GM23338 (cell line): ENCODE measurements around the gene NHSL1. TPM values are rescaled to one million over a fixed set of nuclear protein-coding genes. Genes with fewer than 3 reads are reported as not detected.

ENCODE experiments used
- EZH2 ChIP-seq: fragments of 200-600 bp; sonication (generic); IDR thresholded peaks from one replicate; pipeline ENCODE4 v1.8.0; 2017; ENCODE audit warnings: antibody characterized with exemption, mild to moderate bottlenecking, low read depth; ENCODE audit not compliant: unreplicated experiment
- EZH2phosphoT487 ChIP-seq: fragments of 200-600 bp; sonication (generic); IDR thresholded peaks from one replicate; pipeline ENCODE4 v1.8.1; 2018; ENCODE audit warnings: antibody characterized with exemption; ENCODE audit not compliant: unreplicated experiment
- JUNB ChIP-seq: IDR thresholded peaks from one replicate; pipeline ENCODE4 v1.6.1; 2016; ENCODE audit warnings: antibody characterized with exemption; ENCODE audit not compliant: unreplicated experiment
- NANOG ChIP-seq: IDR thresholded peaks from 2 replicates; pipeline ENCODE4 v1.6.1; 2016; ENCODE audit warnings: antibody characterized with exemption, borderline replicate concordance
- polyA plus RNA-seq: library from polyadenylated mRNA; unstranded; fragments of >200 nt; fragmentation: Nextera tagmentation; extraction: Ambion mirVana; gene quantifications from 2 replicates; pipeline ENCODE4 v1.2.1, GENCODE V29; 2016
- total RNA-seq: library from RNA; depleted of rRNA; stranded (reverse); fragments of >200 nt; shearing (Covaris generic); gene quantifications from 2 replicates; pipeline ENCODE4 v1.2.3, GENCODE V29; 2014
- TF ChIP-seq, protein P1 (sequence below): fragments of 250-450 bp; sonication (Bioruptor Pico); IDR thresholded peaks from 2 replicates; pipeline ENCODE4 v1.5.0; 2020; ENCODE audit warnings: mild to moderate bottlenecking, moderate library complexity
- TF ChIP-seq, protein P2 (sequence below): IDR thresholded peaks from 2 replicates; pipeline ENCODE4 v1.6.1; 2016; ENCODE audit warnings: antibody characterized with exemption
- TF ChIP-seq, protein P3 (sequence below): IDR thresholded peaks from one replicate; pipeline ENCODE4 v1.6.1; 2018; ENCODE audit warnings: antibody characterized with exemption; ENCODE audit not compliant: unreplicated experiment

The NHSL1 gene
- total and polyA plus RNA-seq, 2 experiments from 2014 or later: 11.2 to 24.5 TPM

DNA sequence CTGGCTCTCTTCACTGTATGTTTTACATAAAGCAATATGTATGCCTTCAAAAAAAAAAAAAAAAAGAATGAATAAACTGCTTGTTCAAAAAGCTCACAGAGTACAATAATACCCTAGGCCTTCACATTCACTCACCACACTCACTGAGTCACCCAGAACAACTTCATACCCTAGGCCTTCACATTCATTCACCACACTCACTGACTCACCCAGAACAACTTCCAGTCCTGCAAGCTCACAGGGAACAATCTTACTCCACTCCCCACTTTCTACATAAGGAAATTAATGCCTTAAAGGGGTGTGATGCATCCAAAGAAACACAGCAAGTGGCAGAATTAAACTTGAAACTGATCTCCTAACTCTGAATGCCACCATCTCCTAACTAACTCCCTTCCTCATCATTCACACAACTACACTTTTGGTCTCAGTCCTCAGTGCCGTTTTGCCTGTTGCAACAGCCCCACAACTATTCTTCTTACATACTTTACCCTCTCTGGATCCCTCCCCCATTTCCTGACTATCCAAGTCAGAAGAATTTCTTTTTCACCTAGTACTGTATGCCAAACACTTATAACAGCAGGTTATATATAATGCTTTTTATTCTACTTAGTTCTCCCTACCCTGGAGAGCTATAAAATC lies 34.2 kb downstream of the NHSL1 start (continued):
- TF ChIP-seq, protein P1, sequence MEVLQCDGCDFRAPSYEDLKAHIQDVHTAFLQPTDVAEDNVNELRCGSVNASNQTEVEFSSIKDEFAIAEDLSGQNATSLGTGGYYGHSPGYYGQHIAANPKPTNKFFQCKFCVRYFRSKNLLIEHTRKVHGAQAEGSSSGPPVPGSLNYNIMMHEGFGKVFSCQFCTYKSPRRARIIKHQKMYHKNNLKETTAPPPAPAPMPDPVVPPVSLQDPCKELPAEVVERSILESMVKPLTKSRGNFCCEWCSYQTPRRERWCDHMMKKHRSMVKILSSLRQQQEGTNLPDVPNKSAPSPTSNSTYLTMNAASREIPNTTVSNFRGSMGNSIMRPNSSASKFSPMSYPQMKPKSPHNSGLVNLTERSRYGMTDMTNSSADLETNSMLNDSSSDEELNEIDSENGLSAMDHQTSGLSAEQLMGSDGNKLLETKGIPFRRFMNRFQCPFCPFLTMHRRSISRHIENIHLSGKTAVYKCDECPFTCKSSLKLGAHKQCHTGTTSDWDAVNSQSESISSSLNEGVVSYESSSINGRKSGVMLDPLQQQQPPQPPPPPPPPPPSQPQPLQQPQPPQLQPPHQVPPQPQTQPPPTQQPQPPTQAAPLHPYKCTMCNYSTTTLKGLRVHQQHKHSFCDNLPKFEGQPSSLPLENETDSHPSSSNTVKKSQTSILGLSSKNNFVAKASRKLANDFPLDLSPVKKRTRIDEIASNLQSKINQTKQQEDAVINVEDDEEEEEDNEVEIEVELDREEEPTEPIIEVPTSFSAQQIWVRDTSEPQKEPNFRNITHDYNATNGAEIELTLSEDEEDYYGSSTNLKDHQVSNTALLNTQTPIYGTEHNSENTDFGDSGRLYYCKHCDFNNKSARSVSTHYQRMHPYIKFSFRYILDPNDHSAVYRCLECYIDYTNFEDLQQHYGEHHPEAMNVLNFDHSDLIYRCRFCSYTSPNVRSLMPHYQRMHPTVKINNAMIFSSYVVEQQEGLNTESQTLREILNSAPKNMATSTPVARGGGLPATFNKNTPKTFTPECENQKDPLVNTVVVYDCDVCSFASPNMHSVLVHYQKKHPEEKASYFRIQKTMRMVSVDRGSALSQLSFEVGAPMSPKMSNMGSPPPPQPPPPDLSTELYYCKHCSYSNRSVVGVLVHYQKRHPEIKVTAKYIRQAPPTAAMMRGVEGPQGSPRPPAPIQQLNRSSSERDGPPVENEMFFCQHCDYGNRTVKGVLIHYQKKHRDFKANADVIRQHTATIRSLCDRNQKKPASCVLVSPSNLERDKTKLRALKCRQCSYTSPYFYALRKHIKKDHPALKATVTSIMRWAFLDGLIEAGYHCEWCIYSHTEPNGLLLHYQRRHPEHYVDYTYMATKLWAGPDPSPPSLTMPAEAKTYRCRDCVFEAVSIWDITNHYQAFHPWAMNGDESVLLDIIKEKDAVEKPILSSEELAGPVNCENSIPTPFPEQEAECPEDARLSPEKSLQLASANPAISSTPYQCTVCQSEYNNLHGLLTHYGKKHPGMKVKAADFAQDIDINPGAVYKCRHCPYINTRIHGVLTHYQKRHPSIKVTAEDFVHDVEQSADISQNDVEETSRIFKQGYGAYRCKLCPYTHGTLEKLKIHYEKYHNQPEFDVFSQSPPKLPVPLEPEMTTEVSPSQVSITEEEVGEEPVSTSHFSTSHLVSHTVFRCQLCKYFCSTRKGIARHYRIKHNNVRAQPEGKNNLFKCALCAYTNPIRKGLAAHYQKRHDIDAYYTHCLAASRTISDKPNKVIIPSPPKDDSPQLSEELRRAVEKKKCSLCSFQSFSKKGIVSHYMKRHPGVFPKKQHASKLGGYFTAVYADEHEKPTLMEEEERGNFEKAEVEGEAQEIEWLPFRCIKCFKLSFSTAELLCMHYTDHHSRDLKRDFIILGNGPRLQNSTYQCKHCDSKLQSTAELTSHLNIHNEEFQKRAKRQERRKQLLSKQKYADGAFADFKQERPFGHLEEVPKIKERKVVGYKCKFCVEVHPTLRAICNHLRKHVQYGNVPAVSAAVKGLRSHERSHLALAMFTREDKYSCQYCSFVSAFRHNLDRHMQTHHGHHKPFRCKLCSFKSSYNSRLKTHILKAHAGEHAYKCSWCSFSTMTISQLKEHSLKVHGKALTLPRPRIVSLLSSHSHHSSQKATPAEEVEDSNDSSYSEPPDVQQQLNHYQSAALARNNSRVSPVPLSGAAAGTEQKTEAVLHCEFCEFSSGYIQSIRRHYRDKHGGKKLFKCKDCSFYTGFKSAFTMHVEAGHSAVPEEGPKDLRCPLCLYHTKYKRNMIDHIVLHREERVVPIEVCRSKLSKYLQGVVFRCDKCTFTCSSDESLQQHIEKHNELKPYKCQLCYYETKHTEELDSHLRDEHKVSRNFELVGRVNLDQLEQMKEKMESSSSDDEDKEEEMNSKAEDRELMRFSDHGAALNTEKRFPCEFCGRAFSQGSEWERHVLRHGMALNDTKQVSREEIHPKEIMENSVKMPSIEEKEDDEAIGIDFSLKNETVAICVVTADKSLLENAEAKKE (CRISPR knock-in tag): no peak
- TF ChIP-seq, protein P2, sequence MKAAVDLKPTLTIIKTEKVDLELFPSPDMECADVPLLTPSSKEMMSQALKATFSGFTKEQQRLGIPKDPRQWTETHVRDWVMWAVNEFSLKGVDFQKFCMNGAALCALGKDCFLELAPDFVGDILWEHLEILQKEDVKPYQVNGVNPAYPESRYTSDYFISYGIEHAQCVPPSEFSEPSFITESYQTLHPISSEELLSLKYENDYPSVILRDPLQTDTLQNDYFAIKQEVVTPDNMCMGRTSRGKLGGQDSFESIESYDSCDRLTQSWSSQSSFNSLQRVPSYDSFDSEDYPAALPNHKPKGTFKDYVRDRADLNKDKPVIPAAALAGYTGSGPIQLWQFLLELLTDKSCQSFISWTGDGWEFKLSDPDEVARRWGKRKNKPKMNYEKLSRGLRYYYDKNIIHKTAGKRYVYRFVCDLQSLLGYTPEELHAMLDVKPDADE: no peak
- no peak for TF ChIP-seq JUNB
- TF ChIP-seq NANOG: no peak
- TF ChIP-seq, protein P3, sequence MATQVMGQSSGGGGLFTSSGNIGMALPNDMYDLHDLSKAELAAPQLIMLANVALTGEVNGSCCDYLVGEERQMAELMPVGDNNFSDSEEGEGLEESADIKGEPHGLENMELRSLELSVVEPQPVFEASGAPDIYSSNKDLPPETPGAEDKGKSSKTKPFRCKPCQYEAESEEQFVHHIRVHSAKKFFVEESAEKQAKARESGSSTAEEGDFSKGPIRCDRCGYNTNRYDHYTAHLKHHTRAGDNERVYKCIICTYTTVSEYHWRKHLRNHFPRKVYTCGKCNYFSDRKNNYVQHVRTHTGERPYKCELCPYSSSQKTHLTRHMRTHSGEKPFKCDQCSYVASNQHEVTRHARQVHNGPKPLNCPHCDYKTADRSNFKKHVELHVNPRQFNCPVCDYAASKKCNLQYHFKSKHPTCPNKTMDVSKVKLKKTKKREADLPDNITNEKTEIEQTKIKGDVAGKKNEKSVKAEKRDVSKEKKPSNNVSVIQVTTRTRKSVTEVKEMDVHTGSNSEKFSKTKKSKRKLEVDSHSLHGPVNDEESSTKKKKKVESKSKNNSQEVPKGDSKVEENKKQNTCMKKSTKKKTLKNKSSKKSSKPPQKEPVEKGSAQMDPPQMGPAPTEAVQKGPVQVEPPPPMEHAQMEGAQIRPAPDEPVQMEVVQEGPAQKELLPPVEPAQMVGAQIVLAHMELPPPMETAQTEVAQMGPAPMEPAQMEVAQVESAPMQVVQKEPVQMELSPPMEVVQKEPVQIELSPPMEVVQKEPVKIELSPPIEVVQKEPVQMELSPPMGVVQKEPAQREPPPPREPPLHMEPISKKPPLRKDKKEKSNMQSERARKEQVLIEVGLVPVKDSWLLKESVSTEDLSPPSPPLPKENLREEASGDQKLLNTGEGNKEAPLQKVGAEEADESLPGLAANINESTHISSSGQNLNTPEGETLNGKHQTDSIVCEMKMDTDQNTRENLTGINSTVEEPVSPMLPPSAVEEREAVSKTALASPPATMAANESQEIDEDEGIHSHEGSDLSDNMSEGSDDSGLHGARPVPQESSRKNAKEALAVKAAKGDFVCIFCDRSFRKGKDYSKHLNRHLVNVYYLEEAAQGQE: no peak
- TF ChIP-seq EZH2: no peak
- no peak for TF ChIP-seq EZH2phosphoT487
